Measurements from ENCODE around the gene PTTG1IP. TPM values are rescaled to one million over a fixed set of nuclear protein-coding genes. Genes with fewer than 3 reads are reported as not detected.

Gene PTTG1IP
- total and polyA plus RNA-seq, 2 of the 13 experiments (the other 11 are each of a cell fraction or from before 2014, with no cell fraction given), result 161 to 700 TPM

GRCh38 chr21:44885615-44886014, 12.1 kb upstream of the PTTG1IP start:
- Histone ChIP-seq H3K27ac (ENCODE audit: extremely low read length, insufficient read depth, low read length) (no peak overlapping the region), H3K4me3 (replicated peaks in 1 of 3; ENCODE audit: insufficient read depth in 1 of 3, low read depth in 2 of 3, low read length in 3 of 3) (no peak overlapping the region), H2AFZ (ENCODE audit: low read length) (no peak overlapping the region), H3K9me3 (ENCODE audit: low read length) (no peaks in the 10 kb centered on the region), H3K9ac (ENCODE audit: insufficient read depth, low read depth, low read length) (no peak overlapping the region), H4K20me1 (ENCODE audit: insufficient read depth, low read length) (no peaks in the 10 kb centered on the region), H3K4me2 (ENCODE audit: low read depth, low read length) (no peak overlapping the region), H3K79me2 (ENCODE audit: insufficient read depth, low read length) (no peaks in the 10 kb centered on the region), H3K27me3 (ENCODE audit: control insufficient read depth in 1 of 2, insufficient read depth in 2 of 2, low read length in 2 of 2) (no peaks in the 10 kb centered on the region), H3K4me1 (ENCODE audit: insufficient read depth, low read length) (peaks cover 72% of the 10 kb centered on the region), H3K36me3 (replicated peaks in 1 of 2; ENCODE audit: control insufficient read depth in 1 of 2, insufficient read depth in 2 of 2, low read length in 2 of 2) (no peaks in the 10 kb centered on the region; a peak in 1 of 5 replicates)
- intact Hi-C loops (cut with micrococcal nuclease; ENCODE audit: unreplicated experiment) (no loop called here), in situ Hi-C loops (cut with HindIII; ENCODE audit: extremely low pct_ligation_motif_present, low pct_unique_long_range_greater_than_20kb) (no loop called here)
- WGBS (ENCODE audit: low lambda C conversion rate), result 82% methylated on average over 11 of the region's 11 CpGs
- TF ChIP-seq HNRNPL (IDR thresholded peaks at IDR 0.05; ENCODE audit: low read depth, low read length) (peak; percentile 71; the same call in 1 of the 2 replicates), KDM2A (CRISPR knock-in tag; IDR thresholded peaks at IDR 0.05; ENCODE audit: borderline replicate concordance, low read depth) (no peak)
- no peak for FAIRE-seq
- POLR2A ChIA-PET, result no interaction called here
- no peak for ATAC-seq
- CTCF ChIA-PET (ENCODE audit: low intra/inter-chr PET ratio, low total read pairs), result no interaction called here
- DNase-seq (ENCODE audit: low spot score), result no peak
- BruUV-seq (replicated peaks), result no TSS peak

GRCh38 chr21:44884097-44884496, 10.6 kb upstream of the PTTG1IP start:
- H3K4me2 ChIP-seq (ENCODE audit: low read depth, low read length), result no peak overlapping the region
- no peak overlapping the region for H3K4me3 ChIP-seq (replicated peaks in 1 of 3; ENCODE audit: insufficient read depth in 1 of 3, low read depth in 2 of 3, low read length in 3 of 3)
- H4K20me1 ChIP-seq (ENCODE audit: insufficient read depth, low read length), result no peaks in the 10 kb centered on the region
- CTCF ChIA-PET (ENCODE audit: low intra/inter-chr PET ratio, low total read pairs), result no interaction called here
- H3K27me3 ChIP-seq (ENCODE audit: control insufficient read depth in 1 of 2, insufficient read depth in 2 of 2, low read length in 2 of 2), result no peaks in the 10 kb centered on the region
- POLR2A ChIA-PET, result interaction anchor here (1.5 kb wide), 1 partner anchor 30 kb away, joined by 3 read pairs; no protein-coding TSS in a partner anchor
- DNase-seq (ENCODE audit: low spot score) (no peak), FAIRE-seq (no peak), ATAC-seq (no peak)
- H3K36me3 ChIP-seq (replicated peaks in 1 of 2; ENCODE audit: control insufficient read depth in 1 of 2, insufficient read depth in 2 of 2, low read length in 2 of 2), result no peaks in the 10 kb centered on the region; a peak in 1 of 5 replicates
- intact Hi-C loops (cut with micrococcal nuclease; ENCODE audit: unreplicated experiment), result no loop called here
- no peak overlapping the region for H2AFZ ChIP-seq (ENCODE audit: low read length)
- 0 out of 2 replicates have a peak overlapping the region, but pooled peaks have one; percentile 5 for H3K9ac ChIP-seq (ENCODE audit: insufficient read depth, low read depth, low read length)
- no peaks in the 10 kb centered on the region for H3K9me3 ChIP-seq (ENCODE audit: low read length)
- in situ Hi-C loops (cut with HindIII; ENCODE audit: extremely low pct_ligation_motif_present, low pct_unique_long_range_greater_than_20kb), result no loop called here
- H3K4me1 ChIP-seq (ENCODE audit: insufficient read depth, low read length), result peaks cover 75% of the 10 kb centered on the region
- H3K79me2 ChIP-seq (ENCODE audit: insufficient read depth, low read length), result no peaks in the 10 kb centered on the region
- no TSS peak for BruUV-seq (replicated peaks)
- H3K27ac ChIP-seq (ENCODE audit: extremely low read length, insufficient read depth, low read length), result peak overlapping the region; percentile 6
- 60% methylated on average over 5 of the region's 7 CpGs for WGBS (ENCODE audit: low lambda C conversion rate)
- 0 out of 2 replicates have a peak, but pooled peaks have one; percentile 25 for TF ChIP-seq ZNF768 (CRISPR knock-in tag; IDR thresholded peaks at IDR 0.05)
- no peak for TF ChIP-seq CBX1 (IDR thresholded peaks at IDR 0.05; ENCODE audit: low read depth)
- no peak for TF ChIP-seq NKX3-1 (CRISPR knock-in tag; IDR thresholded peaks at IDR 0.05)
- no peak for TF ChIP-seq RFXAP (CRISPR knock-in tag; IDR thresholded peaks at IDR 0.05; ENCODE audit: borderline replicate concordance)
- TF ChIP-seq ZNF10 (CRISPR knock-in tag; IDR thresholded peaks at IDR 0.05; ENCODE audit: borderline replicate concordance, low read depth), result no peak
- no peak for TF ChIP-seq POGZ (CRISPR knock-in tag; IDR thresholded peaks at IDR 0.05)
- TF ChIP-seq MAX (IDR thresholded peaks at IDR 0.05), result no peak
- TF ChIP-seq TEAD2 (CRISPR knock-in tag; IDR thresholded peaks at IDR 0.05), result no peak
- no peak for TF ChIP-seq NR2F2 (IDR thresholded peaks at IDR 0.05; ENCODE audit: borderline replicate concordance, low read depth)
- TF ChIP-seq ARHGAP35 (CRISPR knock-in tag; IDR thresholded peaks at IDR 0.05; ENCODE audit: borderline replicate concordance), result no peak
- TF ChIP-seq HBP1 (CRISPR knock-in tag; IDR thresholded peaks at IDR 0.05; ENCODE audit: low read depth), result no peak
- TF ChIP-seq ZNF687 (CRISPR knock-in tag; IDR thresholded peaks at IDR 0.05), result peak; percentile 35
- peak; percentile 90 for TF ChIP-seq HNRNPL (IDR thresholded peaks at IDR 0.05; ENCODE audit: low read depth, low read length)

Measured in HepG2 (cell line).